Stimulated activated CD4-positive, alpha-beta T cell treated with anti-CD3 and anti-CD28 coated beads, Interleukin-4, amount 100 ng/mL, for 48 hours (primary cell): ENCODE results near the gene SPACA7.

Experiments used
- DNase-seq, 2 donors: peaks; one replicate each; pipeline ENCODE4 v3.0.0-alpha.2; 2020; ENCODE audit warnings: low read depth in 2 of 2

Gene SPACA7

GRCh38 chr13:112376050-112376681, at the start of gene SPACA7:
Gene SPACA7 (plus strand): TSS chr13:112376355. CDS start chr13:112376386, 31 bp downstream.
- no peak for DNase-seq

GRCh38 chr13:112326821-112327370, 49.3 kb upstream of the SPACA7 start:
- DNase-seq, result no peak

GRCh38 chr13:112328936-112329335, 47.2 kb upstream of the SPACA7 start:
- DNase-seq, result no peak

GRCh38 chr13:112329376-112329775, 46.8 kb upstream of the SPACA7 start:
- DNase-seq, result no peak

GRCh38 chr13:112330066-112330465, 46.1 kb upstream of the SPACA7 start:
- no peak for DNase-seq

GRCh38 chr13:112330479-112331381, 45.4 kb upstream of the SPACA7 start:
- no peak for DNase-seq

GRCh38 chr13:112331675-112332074, 44.5 kb upstream of the SPACA7 start:
- DNase-seq, result no peak

GRCh38 chr13:112332727-112333126, 43.4 kb upstream of the SPACA7 start:
- no peak for DNase-seq

GRCh38 chr13:112333756-112334543, 42.2 kb upstream of the SPACA7 start:
- no peak for DNase-seq

- DNase-seq, result no peak
These were observed 41.0 kb upstream of the SPACA7 start for GRCh38 chr13:112335135-112335534.

- DNase-seq, result no peak
These were observed 34.7 kb upstream of the SPACA7 start for GRCh38 chr13:112341446-112341845.

- no peak for DNase-seq
These were observed 34.0 kb upstream of the SPACA7 start for GRCh38 chr13:112341976-112342735.

GRCh38 chr13:112342841-112343361, 33.3 kb upstream of the SPACA7 start:
- DNase-seq, result no peak

GRCh38 chr13:112343591-112343990, 32.6 kb upstream of the SPACA7 start:
- no peak for DNase-seq

- no peak for DNase-seq
These were observed 30.4 kb upstream of the SPACA7 start for GRCh38 chr13:112345826-112346172.

GRCh38 chr13:112346173-112346898, 29.8 kb upstream of the SPACA7 start:
- no peak for DNase-seq

GRCh38 chr13:112346899-112347229, 29.3 kb upstream of the SPACA7 start:
- DNase-seq, result no peak

- no peak for DNase-seq
These were observed 28.2 kb upstream of the SPACA7 start for GRCh38 chr13:112347986-112348385.

GRCh38 chr13:112348642-112349345, 27.4 kb upstream of the SPACA7 start:
- DNase-seq, result no peak

- no peak for DNase-seq
These were observed 26.5 kb upstream of the SPACA7 start for GRCh38 chr13:112349681-112350080.
